Prostate gland (tissue), 2 donors: Measurements from ENCODE around the gene TGFBR3. TPM values are rescaled to one million over a fixed set of nuclear protein-coding genes. Genes with fewer than 3 reads are reported as not detected.

ENCODE experiments used
- DNase-seq: peaks from one replicate; pipeline ENCODE4 v3.0.0-alpha.2; 2019; ENCODE audit warnings: low spot score
- H3K27ac ChIP-seq, 2 donors: fragments of 200-600 bp; sonication (generic); 2 replicates each; pipeline ENCODE4 v1.5.1; 2017 to 2019
- H3K27me3 ChIP-seq: fragments of 200-600 bp; sonication (generic); replicated peaks from 2 replicates; pipeline ENCODE4 v1.5.1; 2019; ENCODE audit not compliant: insufficient read depth
- H3K36me3 ChIP-seq, 2 donors: fragments of 200-600 bp; sonication (generic); 1 replicate in 1 of 2; 2 replicates in 1 of 2; pipeline versions ENCODE4 v1.5.1 to v1.8.1; 2017 to 2019
- H3K4me1 ChIP-seq: fragments of 200-600 bp; sonication (generic); replicated peaks from 2 replicates; pipeline ENCODE4 v1.5.1; 2019
- H3K4me3 ChIP-seq, 2 donors: fragments of 200-600 bp; sonication (generic); 2 replicates each; pipeline ENCODE4 v1.5.1; 2017 to 2019
- H3K9me3 ChIP-seq: fragments of 200-600 bp; sonication (generic); 2 replicates; pipeline ENCODE4 v1.5.1; 2017
- POLR2A ChIP-seq: fragments of 450-650 bp; IDR thresholded peaks from one replicate; pipeline ENCODE4 v1.6.1; 2016; ENCODE audit warnings: antibody characterized with exemption, mild to moderate bottlenecking
- POLR2AphosphoS5 ChIP-seq: sonication (generic); formaldehyde crosslinking; IDR thresholded peaks from one replicate; pipeline ENCODE4 v1.6.1; 2017; ENCODE audit warnings: antibody characterized with exemption
- WGBS: methylation state at CpG from one replicate; pipeline ENCODE4 v1.1.5; 2018; 5-methylcytosine and 5-hydroxymethylcytosine counted together
- intact Hi-C: fragments of 100-400 bp; cut with DNase I; formaldehyde crosslinking; loops from one replicate; pipeline ENCODE4 v1.14.2; 2022
- total RNA-seq, 2 donors: library from RNA; depleted of rRNA; stranded (reverse); fragments of >200 nt; gene quantifications; one replicate each; pipeline ENCODE4 v1.1.0, GENCODE V29; 2016
- TF ChIP-seq, protein P1 (sequence below), 4 experiments: fragments of 200-600 bp in 2 of 4; fragments of 450-650 bp in 2 of 4; sonication (generic) in 2 of 4; IDR thresholded peaks; 1 replicate in 3 of 4; 2 replicates in 1 of 4; pipeline ENCODE4 v1.5.1; 2016 to 2019; ENCODE audit warnings: antibody characterized with exemption in 4 of 4, mild to moderate bottlenecking in 2 of 4, moderate library complexity in 2 of 4

TGFBR3 gene
- total RNA-seq, 2 donors from 2014 or later = 26.4 to 51.7 TPM

DNA sequence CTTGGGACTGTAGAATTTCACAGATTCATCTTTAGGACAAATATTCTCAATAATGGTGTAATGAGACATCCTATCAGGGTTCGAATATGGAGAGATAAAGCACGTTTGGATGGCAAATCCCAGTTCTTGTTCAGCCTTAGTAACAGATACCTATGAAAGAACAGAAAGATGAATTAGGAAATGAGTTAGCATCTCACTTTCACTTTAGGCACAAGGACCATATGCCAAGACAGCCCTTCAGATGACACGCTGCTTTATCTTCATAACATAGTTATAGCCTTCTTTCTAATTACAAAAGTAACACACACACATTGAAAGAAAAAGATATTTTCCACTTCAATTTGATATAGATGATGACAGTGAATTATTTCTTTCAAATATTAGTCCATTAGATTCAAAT is 173.6 kb downstream of the TGFBR3 start:
- no peaks in the 10 kb centered on the region for H3K36me3 ChIP-seq
- H3K4me1 ChIP-seq = no peaks in the 10 kb centered on the region
- H3K4me3 ChIP-seq = no peak overlapping the region
- intact Hi-C loops = no loop called here
- H3K9me3 ChIP-seq = no peaks in the 10 kb centered on the region
- no peaks in the 10 kb centered on the region for H3K27me3 ChIP-seq
- TF ChIP-seq, protein P1, sequence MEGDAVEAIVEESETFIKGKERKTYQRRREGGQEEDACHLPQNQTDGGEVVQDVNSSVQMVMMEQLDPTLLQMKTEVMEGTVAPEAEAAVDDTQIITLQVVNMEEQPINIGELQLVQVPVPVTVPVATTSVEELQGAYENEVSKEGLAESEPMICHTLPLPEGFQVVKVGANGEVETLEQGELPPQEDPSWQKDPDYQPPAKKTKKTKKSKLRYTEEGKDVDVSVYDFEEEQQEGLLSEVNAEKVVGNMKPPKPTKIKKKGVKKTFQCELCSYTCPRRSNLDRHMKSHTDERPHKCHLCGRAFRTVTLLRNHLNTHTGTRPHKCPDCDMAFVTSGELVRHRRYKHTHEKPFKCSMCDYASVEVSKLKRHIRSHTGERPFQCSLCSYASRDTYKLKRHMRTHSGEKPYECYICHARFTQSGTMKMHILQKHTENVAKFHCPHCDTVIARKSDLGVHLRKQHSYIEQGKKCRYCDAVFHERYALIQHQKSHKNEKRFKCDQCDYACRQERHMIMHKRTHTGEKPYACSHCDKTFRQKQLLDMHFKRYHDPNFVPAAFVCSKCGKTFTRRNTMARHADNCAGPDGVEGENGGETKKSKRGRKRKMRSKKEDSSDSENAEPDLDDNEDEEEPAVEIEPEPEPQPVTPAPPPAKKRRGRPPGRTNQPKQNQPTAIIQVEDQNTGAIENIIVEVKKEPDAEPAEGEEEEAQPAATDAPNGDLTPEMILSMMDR (IDR thresholded peaks at IDR 0.05) = no peak
- TF ChIP-seq POLR2AphosphoS5 = no peak
- no peak for TF ChIP-seq POLR2A
- WGBS = 70% methylated on average over 3 of the region's 3 CpGs
- peak overlapping the region; percentile 44 to 55 for H3K27ac ChIP-seq
- DNase-seq = no peak

DNA sequence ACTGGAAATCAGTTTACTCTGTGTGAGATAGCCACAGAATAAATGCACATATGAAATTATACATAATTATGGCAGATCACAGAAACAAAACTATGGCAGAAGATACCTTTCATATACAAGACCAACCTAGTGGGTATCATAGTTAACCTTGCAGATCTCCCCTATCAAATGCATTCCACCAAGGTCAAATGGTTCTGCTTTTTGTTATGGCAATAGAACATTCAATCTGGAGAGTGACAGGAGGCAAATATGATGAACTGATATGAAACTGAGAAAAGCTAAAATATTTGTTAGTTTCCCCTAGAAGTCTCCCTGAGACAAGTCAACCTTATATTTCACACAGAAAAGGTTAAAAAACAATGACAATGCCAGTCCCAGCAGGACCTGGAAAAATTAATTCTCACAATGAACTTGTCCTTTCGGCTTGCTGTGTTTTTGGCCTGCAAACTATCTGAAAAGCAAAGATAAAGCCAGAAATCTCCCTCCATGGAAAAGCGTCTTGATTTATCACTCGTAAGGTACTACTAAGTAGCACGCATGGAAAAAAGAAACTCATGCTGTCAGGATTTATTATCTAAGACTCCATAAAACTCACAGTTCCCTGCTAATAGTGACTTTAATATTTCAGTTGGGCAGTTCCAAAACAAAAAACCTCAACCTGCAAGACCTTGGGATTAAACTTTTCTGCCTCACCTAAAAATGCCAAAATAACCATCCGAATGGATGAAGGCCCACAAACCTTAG is 174.3 kb downstream of the TGFBR3 start:
- Histone ChIP-seq H3K27ac (peak overlapping the region; percentile 44 to 55), H3K9me3 (no peaks in the 10 kb centered on the region), H3K36me3 (no peaks in the 10 kb centered on the region), H3K4me3 (no peak overlapping the region), H3K27me3 (no peaks in the 10 kb centered on the region), H3K4me1 (no peaks in the 10 kb centered on the region)
- TF ChIP-seq POLR2A (no peak), POLR2AphosphoS5 (no peak)
- TF ChIP-seq, protein P1 (IDR thresholded peaks at IDR 0.05) = no peak
- no peak for DNase-seq
- intact Hi-C loops = no loop called here
- WGBS = 62% methylated on average over 5 of the region's 5 CpGs

DNA sequence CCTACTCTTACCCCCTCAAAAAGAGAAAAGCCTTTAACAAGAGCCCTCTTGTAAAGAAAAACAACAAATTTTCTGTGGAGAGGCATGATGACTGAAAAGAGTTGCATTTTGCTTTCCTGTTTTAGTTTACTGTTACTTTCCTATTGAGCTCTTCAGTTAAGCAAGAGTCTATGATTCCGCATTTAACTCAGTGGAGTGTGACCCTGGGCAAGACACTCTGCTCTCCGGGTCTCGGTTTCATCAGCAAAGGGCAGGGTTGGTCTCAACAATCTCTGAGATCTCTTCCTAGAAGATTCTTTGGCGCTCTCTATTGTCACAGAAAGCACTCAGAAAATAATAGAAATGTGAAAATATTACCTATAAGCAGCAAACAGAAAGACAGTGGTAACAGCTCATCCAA is 175.7 kb downstream of the TGFBR3 start:
- no peaks in the 10 kb centered on the region for H3K36me3 ChIP-seq
- no peak overlapping the region for H3K4me3 ChIP-seq
- no peak overlapping the region for H3K27ac ChIP-seq
- TF ChIP-seq POLR2AphosphoS5 = no peak
- no peak for TF ChIP-seq POLR2A
- TF ChIP-seq, protein P1 (IDR thresholded peaks at IDR 0.05) = no peak
- no peaks in the 10 kb centered on the region for H3K27me3 ChIP-seq
- H3K9me3 ChIP-seq = no peaks in the 10 kb centered on the region
- no peak for DNase-seq
- H3K4me1 ChIP-seq = no peaks in the 10 kb centered on the region
- intact Hi-C loops = no loop called here
- WGBS = 91% methylated on average over 4 of the region's 4 CpGs

DNA sequence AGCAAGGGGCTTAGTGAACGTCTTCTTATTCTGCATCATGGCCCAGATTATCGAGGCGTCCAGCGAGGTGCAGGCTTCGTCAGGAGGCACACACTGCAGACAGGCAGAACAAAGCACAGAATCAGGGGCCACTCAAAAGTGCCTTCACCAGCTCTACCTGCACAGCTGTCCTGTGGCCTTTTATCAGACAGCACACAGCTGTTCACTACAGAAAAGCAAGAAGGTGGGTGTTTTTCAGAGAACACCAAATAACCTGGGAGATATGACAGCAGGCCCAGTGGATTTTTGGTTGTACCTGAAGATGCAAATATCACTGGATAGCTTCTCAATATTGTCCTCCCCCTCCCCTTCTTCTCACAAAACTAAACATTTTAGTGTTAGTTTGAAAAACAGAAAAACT is 177.3 kb downstream of the TGFBR3 start:
- intact Hi-C loops = loop anchor here (10.0 kb wide), 1 partner anchor 184 kb away; no protein-coding TSS in a partner anchor
- no peak overlapping the region for H3K4me3 ChIP-seq
- H3K27ac ChIP-seq = no peak overlapping the region
- H3K4me1 ChIP-seq = no peaks in the 10 kb centered on the region
- no peaks in the 10 kb centered on the region for H3K36me3 ChIP-seq
- DNase-seq = no peak
- no peaks in the 10 kb centered on the region for H3K27me3 ChIP-seq
- H3K9me3 ChIP-seq = no peaks in the 10 kb centered on the region
- 95% methylated on average over 5 of the region's 5 CpGs for WGBS
- TF ChIP-seq, protein P1 (IDR thresholded peaks at IDR 0.05) = no peak
- no peak for TF ChIP-seq POLR2A
- TF ChIP-seq POLR2AphosphoS5 = no peak

DNA sequence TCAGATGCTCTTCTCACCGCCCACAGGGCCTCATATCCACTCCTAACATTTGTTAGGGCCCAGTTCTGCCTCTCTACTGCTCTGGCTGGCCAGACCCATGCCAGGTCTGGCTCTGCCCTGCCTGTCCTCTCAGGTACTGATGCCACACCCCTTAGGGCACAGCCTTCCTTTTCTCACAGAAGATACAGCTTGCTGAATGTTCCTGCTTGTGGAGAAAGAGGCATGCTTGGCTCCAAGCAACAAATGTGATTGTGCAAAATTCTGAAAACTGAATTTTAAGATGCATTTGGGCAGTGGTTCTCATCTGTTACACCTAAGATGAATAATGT is 178.1 kb downstream of the TGFBR3 start:
- H3K4me3 ChIP-seq = no peak overlapping the region
- intact Hi-C loops = loop anchor here (10.0 kb wide), 1 partner anchor 183 kb away; no protein-coding TSS in a partner anchor
- H3K36me3 ChIP-seq = no peaks in the 10 kb centered on the region
- no peaks in the 10 kb centered on the region for H3K27me3 ChIP-seq
- no peak for TF ChIP-seq POLR2A
- TF ChIP-seq POLR2AphosphoS5 = no peak
- TF ChIP-seq, protein P1 (IDR thresholded peaks at IDR 0.05) = no peak
- DNase-seq = no peak
- WGBS = 100% methylated on average over 1 of the region's 1 CpG
- H3K27ac ChIP-seq = no peak overlapping the region
- no peaks in the 10 kb centered on the region for H3K4me1 ChIP-seq
- no peaks in the 10 kb centered on the region for H3K9me3 ChIP-seq
